Hypothalamus (tissue), 51 donors: ENCODE data around the gene PES1.
"Not testable (repeated sequence)": the region's sequence is repeated elsewhere in the genome, so short reads cannot be mapped to it uniquely, and the experiment has no call there.

Experiments used
- DNase-seq, 51 donors: peaks; one replicate each; lab custom pipeline; 2025; lab: John Stamatoyannopoulos, UW

Gene PES1

DNA sequence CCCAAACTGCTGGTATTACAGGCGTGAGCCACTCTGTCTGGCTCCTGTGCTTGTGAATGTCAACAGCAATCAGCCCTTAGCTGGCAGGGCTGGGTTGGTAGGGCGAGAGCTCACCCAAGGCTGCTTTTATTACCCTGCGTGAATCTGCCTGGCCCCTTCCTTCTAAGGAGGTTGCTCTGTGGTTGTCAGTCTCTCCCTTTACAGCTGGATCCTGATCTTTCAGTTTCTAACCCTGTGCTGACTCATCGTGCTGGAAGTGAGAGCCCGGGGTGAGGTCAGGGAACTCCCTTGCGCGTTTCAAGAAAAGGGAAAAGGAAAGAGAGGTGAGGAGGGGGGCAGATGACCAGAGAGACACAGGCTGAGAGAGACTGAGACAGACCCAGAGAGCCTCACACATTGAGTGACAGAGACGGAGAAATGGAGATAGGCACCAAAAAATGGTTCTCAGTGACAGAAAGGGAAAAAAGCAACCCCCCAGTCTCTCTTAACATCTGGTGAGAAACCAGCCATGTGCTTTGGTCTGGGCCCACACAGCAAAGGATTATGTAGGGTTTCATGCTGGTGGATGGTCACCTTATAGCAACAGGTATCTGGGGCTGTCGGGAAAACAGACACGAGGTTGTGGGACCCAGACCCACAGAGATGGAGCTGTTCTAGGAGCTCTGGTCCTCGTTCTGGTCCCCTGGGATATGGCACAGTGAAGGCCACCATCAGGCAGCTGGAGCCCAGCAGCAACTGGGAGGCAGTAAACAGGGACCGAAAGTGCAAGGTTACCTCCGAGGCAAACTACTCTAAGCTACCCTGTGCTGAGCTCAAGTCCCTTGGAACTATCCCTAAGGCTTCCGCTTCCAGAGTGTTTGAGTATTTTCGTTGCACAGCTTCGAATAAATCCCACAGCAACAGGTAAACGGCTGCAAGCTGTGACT, 17.8 kb upstream of the PES1 start:
- DNase-seq: peak in 13 of 51 donors; percentile 3 to 36 (median 9)

- no peak for DNase-seq
These were observed 16.2 kb upstream of the PES1 start for GRCh38 chr22:30607939-30608338.

- peak in 1 of 51 donors; percentile 32 for DNase-seq
These were observed 15.7 kb upstream of the PES1 start for GRCh38 chr22:30607300-30607930.

DNA sequence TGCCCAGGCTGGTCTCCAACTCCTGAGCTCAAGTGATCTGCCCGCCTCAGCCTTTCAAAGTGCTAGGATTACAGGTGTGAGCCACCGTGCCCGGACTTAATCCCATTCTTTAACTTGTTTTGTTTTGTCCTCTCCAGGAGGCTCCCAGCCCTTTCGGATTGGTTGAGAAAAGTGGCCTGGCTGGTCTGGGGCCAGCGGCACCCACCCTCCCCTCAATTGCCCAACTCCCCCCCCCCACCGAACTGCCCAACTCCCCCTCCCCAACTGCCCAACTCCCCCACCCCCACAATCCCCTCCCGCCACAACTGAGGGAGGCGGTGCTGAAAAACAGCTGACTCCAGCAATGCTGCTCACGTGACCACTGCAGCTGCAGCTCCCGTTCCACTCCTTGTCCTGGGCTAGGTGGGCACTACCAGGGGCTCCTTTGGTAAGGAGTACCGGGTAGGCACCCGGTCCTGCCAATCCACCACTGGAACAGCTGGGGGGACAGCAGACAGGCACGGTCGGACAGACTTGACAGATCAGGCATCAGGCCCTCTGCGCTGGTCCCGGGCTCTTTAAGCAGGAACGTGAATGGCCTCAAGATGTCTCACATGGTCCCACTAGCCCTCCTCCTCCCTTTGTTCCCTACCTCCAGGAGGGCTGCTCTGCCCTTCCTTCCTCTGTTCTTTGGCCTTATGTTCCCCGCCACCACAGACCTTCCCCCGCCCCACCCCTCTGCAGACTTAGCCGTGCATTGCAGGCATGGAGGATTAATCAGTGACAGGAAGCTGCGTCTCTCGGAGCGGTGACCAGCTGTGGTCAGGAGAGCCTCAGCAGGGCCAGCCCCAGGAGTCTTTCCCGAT, 15.0 kb upstream of the PES1 start, which contains the start of gene TCN2:
TCN2 (plus strand) TSS at position 720 of the 845 bp plus-strand sequence. CDS start 158 bp downstream, outside the sequence.
- DNase-seq: peak in 49 of 51 donors; percentile 25 to 85 (median 70)

- DNase-seq: peak in 18 of 51 donors; percentile 4 to 41 (median 13)
These were observed 13.9 kb upstream of the PES1 start for GRCh38 chr22:30605449-30606110.

DNA sequence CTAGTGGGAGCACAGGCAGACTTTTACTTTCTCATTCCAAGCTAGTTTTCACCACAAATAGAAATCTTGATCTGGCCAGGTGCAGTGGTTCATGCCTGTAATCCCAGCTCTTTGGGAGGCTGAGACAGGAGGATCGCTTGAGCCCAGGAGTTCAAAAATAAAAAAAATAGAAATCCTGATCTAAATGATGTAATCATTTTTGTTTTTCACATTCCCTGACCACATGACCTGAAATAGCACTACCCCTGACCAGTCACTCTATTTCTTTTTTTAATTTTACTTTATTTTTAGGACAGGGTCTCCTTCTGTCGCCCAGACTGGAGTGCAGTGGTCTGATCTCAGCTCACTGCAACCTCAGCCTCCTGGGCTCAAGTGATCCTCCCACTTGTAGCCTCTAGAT, 13.0 kb upstream of the PES1 start:
- DNase-seq: no peak

DNA sequence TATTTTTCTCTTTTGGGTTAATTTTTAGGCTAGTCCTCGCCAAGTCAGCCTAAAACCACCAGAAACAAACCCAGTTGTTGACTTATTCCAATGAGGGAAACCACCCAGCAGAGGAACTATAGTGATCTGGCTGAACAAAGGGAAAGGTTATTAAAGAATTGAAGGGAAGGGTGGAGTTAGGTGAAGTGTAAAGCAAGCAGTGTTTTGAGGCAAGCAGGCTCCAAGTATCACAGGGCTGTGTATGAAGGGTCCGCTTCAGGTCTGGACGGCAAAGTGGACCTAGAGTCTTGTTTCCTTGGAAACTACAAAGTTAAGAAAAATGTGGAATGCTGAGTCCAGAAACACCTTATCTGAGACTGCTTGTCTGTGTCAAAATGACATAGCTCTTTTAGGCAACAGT, 12.1 kb upstream of the PES1 start:
- DNase-seq: no peak

GRCh38 chr22:30602049-30602448, 10.3 kb upstream of the PES1 start:
- DNase-seq: peak in 2 of 51 donors; percentile 3 to 6

- DNase-seq: no peak
These were observed 9.8 kb upstream of the PES1 start for GRCh38 chr22:30601464-30601863.

DNA sequence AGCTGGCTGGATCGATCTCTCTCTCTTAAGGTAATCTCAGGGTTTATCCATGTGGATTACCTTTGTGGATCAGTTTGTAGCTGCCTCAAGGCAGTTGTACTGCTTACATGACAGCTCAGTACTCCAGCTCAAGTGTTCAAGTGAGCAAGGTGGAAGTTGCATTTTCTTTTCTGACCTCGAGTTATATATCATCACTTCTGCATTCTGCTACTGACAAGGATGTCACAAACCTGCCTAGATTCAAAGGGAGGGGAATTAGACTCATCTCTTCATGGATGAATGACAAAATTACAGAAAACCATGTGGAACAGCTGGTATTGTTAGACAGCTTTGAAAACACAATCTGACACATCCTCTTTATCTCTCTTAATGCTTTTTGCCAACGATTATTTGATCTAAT, 9.2 kb upstream of the PES1 start:
- no peak for DNase-seq

DNA sequence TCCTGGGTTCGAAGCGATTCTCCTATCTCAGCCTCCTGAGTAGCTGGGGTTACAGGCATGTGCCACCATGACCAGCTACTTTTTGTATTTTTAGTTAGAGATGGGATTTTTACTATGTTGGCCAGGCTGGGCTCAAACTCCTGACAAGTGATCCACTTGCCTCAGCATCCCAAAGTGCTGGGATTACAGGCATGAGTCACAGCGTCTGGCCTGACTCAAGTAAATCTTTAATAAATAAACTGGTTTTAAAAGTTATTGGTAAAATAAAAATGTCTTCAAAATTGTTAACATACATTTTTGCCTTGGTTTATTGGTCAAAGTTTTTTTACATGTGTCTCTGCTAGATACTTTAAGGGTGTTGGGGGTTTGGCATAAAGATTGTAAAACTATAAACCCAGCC, 7.3 kb upstream of the PES1 start:
- no peak for DNase-seq

DNA sequence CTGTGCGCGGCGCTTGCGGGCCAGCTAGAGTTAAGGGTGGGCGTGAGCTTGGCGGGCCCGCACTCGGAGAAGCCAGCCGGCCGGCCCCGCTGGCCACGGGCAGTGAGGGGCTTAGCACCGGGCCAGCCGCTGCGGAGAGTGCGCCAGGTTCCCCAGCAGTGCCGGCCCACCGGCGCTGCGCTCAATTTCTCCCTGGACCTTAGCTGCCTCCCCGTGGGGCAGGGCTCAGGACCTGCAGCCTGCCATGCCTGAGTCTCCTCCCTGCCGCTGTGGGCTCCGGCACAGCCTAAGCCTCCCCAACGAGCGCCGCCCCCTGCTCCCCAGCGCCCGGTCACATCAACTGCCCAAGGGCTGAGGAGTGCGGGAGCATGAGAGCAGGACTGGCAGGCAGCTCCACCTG, 5.2 kb upstream of the PES1 start:
- no peak for DNase-seq

- no peak for DNase-seq
These were observed 4.5 kb upstream of the PES1 start for GRCh38 chr22:30596199-30596598.

DNA sequence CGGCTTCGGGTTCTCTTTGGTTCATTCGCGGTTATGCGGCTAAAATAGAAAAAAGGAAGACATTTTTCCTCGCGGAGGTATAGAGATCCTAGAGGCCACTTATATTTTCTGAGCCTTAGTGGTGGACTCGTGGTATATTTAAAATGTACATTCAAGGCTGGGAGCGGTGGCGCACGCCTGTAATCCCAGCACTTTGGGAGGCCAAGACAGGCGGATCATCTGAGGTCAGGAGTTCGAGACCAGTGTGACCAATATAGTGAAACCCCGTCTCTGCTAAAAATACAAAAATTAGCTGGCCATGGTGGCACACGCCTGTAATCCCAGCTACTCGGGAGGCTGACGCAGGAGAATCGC, 627 bp upstream of the PES1 start:
- DNase-seq: not testable (repeated sequence)

DNA sequence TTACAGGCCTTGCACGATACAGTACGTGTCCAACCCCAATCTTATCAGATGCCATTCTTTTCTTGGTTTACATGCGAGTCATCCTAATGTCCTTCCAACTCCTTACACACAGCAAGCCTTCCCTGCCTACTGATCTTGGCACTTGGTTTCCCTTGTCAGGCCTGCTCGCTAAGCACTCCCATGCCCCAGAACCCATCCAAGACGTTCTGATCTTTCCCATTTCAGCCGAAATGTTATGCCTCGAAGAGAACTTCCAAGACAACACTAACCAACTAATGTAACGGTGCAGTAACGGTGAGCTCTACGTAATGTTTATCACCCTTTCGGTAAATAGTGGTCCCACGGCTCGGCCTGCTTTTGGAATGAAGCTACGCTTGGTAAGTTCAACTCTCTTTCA, 521 bp downstream of the PES1 start:
- no peak for DNase-seq

DNA sequence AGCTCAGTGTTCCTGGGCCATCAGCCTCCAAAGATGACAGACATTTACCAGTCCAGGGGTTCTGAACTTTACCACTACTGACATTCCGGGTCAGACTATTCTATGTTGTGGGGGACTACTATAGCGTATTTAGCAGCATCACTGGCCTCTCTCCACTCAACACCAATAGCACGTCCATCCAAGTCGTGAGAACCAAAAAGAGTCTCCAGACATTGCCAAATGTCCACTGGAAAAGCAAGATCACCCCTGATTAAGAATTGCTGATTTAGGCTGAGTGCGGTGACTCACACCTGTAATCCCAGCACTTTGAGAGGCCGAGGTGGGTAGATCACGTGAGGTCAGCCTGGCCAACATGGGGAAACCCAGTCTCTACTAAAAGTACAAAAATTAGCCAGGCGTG, 5.3 kb downstream of the PES1 start:
- no peak for DNase-seq

DNA sequence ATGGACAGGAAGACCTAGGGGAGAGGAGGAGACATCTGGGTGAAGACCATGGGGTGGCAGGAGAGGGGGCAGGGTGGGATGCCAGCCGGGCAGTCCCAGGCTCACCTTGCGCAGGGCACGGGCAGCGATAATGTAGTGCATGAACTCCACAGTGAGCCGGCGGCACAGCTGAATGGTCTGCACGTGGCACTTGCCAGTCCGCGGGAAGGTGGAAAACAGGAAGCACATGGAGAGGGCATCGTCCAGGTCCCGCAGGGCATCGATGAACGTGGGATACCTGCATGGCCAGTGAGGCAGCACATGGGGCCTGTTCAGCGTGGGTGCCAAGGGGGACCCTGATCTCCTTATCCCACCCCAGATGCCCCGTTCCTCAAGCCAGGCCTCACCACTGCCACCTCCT, 7.3 kb downstream of the PES1 start:
- DNase-seq: no peak

- DNase-seq: peak in 30 of 51 donors; percentile 9 to 63 (median 36)
These were observed 8.7 kb downstream of the PES1 start for GRCh38 chr22:30582788-30583545.

- DNase-seq: no peak
These were observed 9.7 kb downstream of the PES1 start for GRCh38 chr22:30582051-30582450.

DNA sequence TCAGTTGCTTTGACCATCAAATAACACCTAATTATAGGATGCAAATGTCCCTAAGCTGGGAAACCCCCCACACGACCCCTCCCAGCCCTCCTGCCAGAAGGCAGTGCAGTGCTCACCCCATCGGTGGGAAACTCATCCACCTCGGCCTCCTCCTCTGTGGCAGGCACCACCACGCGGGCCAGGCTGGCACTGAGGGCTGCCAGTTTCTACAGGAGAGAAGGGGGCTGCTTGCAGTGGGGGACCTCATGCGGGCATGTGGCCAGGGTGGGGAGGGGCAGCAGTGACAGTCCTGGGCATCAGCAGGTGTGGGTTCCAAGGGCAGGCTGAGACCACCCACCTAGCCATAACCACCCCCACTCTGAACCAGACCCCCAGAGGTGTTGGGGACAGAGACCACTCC, 10.8 kb downstream of the PES1 start:
- DNase-seq: no peak
